RWPE1 (cell line): ENCODE measurements around the gene ANKRD22.

Experiments
- CTCF ChIA-PET: fragments of 350-600 bp; sonication (Branson Sonifier 250); formaldehyde crosslinking; extraction: SDS; loops from one replicate; lab custom pipeline; 2021; lab: Yijun Ruan, JAX
- POLR2A ChIA-PET: fragments of 400-600 bp; formaldehyde crosslinking; extraction: SDS; loops from one replicate; lab custom pipeline; 2020; ENCODE audit warnings: antibody characterized with exemption; ENCODE audit not compliant: low non-redundant PET; lab: Yijun Ruan, JAX
- DNase-seq: peaks from one replicate; pipeline ENCODE4 v3.0.0; 2012; ENCODE audit warnings: low spot score
- H3K27ac ChIP-seq: fragments of 450-650 bp; 2 replicates; pipeline ENCODE4 v1.5.1; 2017
- TF ChIP-seq, protein P1 (sequence below): fragments of 450-650 bp; conservative IDR thresholded peaks from 2 replicates; pipeline ENCODE4 v1.5.1; 2017; ENCODE audit warnings: low read depth, mild to moderate bottlenecking

Gene ANKRD22

DNA sequence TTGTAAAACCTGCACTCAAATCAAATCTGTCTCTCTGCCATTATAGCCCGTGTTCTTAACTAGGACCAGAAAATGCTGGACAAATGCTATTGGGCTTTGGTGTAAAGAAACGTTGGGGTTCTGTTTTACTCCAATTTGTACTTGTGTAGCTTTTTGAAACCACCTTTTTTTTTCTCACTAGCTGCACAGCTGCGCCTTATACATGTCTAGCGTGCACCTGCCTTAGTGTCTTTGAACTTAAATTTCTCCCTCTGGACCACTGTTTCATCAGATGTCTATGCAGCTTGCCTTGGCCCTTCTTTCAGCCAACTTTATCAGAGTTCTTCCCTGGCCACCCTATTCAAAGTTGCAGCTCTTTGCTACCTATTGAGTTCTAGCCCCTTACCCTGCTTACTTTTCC lies 42.0 kb downstream of the ANKRD22 start:
- TF ChIP-seq, protein P1, sequence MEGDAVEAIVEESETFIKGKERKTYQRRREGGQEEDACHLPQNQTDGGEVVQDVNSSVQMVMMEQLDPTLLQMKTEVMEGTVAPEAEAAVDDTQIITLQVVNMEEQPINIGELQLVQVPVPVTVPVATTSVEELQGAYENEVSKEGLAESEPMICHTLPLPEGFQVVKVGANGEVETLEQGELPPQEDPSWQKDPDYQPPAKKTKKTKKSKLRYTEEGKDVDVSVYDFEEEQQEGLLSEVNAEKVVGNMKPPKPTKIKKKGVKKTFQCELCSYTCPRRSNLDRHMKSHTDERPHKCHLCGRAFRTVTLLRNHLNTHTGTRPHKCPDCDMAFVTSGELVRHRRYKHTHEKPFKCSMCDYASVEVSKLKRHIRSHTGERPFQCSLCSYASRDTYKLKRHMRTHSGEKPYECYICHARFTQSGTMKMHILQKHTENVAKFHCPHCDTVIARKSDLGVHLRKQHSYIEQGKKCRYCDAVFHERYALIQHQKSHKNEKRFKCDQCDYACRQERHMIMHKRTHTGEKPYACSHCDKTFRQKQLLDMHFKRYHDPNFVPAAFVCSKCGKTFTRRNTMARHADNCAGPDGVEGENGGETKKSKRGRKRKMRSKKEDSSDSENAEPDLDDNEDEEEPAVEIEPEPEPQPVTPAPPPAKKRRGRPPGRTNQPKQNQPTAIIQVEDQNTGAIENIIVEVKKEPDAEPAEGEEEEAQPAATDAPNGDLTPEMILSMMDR = no peak
- POLR2A ChIA-PET = no interaction called here
- no peak for DNase-seq
- CTCF ChIA-PET = interaction anchor here (0.7 to 1.1 kb wide), 3 partner anchors 15 to 242 kb away, joined by 3 read pairs; no protein-coding TSS in a partner anchor
- H3K27ac ChIP-seq = no peak overlapping the region

GRCh38 chr10:88805924-88806323 lies 45.7 kb downstream of the ANKRD22 start:
- ChIA-PET CTCF (no interaction called here), POLR2A (no interaction called here)
- no peak for DNase-seq
- no peak overlapping the region for H3K27ac ChIP-seq
- TF ChIP-seq, protein P1 = no peak

GRCh38 chr10:88805361-88805760 lies 46.3 kb downstream of the ANKRD22 start:
- DNase-seq = no peak
- H3K27ac ChIP-seq = no peak overlapping the region
- TF ChIP-seq, protein P1 = no peak
- CTCF ChIA-PET = interaction anchor here (1.0 kb wide), 1 partner anchor 240 kb away, joined by 6 read pairs; no protein-coding TSS in a partner anchor
- POLR2A ChIA-PET = no interaction called here

DNA sequence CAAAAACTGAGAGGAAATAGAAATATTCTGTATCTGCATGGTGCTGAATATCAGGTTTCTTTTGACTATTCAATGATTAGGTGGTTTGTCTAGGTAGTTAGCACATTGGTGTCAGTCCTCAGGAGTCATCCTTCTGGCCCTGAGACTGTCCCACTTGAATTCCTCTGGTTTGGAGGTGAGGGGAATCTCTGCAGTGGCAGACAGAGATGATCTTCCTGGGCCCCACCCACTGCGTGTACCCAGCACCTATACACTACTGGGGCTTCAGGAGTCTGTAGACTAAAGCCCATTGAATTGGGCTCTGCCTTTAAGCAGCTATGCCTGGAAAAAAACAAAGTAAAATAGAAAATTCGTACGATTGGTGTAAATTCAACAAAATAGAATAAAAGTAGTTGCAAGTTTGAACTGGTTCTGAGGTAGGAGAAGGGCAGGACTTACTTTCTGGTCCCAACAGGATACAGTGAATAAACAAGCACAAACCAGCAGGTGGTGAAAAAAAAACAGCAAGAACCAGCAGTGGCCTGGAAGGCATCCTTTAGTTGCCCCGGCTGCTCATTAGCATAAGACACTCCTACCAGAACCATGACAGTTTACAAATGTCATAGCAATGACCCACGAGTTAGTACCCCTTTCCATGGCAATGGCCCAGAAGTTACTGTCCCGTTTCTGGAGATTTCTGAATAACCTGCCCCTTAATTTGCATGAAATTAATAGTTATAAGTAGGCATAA lies 47.4 kb downstream of the ANKRD22 start:
- CTCF ChIA-PET = interaction anchor here (0.6 to 1.4 kb wide), 3 partner anchors 117 to 239 kb away, joined by 3 to 6 read pairs (median 4); no protein-coding TSS in a partner anchor
- TF ChIP-seq, protein P1 = no peak
- POLR2A ChIA-PET = no interaction called here
- no peak for DNase-seq
- no peak overlapping the region for H3K27ac ChIP-seq

DNA sequence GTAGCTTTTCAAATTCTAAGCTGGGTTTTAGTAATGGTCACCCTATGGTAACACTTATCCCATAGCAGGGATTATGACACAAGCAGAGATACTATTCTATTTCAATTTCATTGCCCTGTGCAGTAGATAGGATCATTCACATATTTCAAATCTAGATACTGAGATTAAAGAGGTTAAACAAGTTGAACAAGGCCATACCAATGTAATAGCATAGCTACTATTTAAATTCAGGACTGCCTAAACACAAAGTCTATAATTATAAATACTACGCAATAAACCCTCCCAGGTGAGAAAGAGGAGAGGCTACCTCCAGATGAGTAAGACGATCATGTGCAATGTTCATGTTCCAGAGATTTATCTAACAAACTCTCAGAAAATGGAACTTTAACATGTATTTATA lies 48.0 kb downstream of the ANKRD22 start:
- ChIA-PET CTCF (interaction anchor here (0.6 to 1.4 kb wide), 3 partner anchors 11 to 219 kb away, joined by 3 to 4 read pairs (median 4); no protein-coding TSS in a partner anchor), POLR2A (no interaction called here)
- no peak for DNase-seq
- H3K27ac ChIP-seq = no peak overlapping the region
- TF ChIP-seq, protein P1 = no peak

- POLR2A ChIA-PET = no interaction called here
- TF ChIP-seq, protein P1 = no peak
- CTCF ChIA-PET = interaction anchor here (0.7 kb wide), 1 partner anchor 12 kb away, joined by 4 read pairs; no protein-coding TSS in a partner anchor
- H3K27ac ChIP-seq = no peak within 1 kb of the TSS
- DNase-seq = no peak
Measured at GRCh38 chr10:88802523-88803285, 48.9 kb downstream of the ANKRD22 start, which contains the start of gene LIPM. TSS of gene LIPM (plus strand) at chr10:88802730. CDS start at chr10:88802897, 167 bp downstream.
